SK-N-SH treated with all-trans-retinoic acid at 6 μM for 48 hours (cell line): ENCODE data around the gene RBPMS2.
"Not testable (repeated sequence)": the region's sequence is repeated elsewhere in the genome, so short reads cannot be mapped to it uniquely, and the experiment has no call there.

Experiments
- ATAC-seq: fragments of 200-7000 bp; cut with Tn5 transposase; 3 replicates; pipeline ENCODE4 v1.9.1; 2020; ENCODE audit warnings: mild to moderate bottlenecking, moderate library complexity
- ARNTL ChIP-seq: fragments of 450-650 bp; formaldehyde crosslinking; IDR thresholded peaks from 2 replicates; pipeline ENCODE4 v1.5.0; 2020; ENCODE audit warnings: low read depth, mild to moderate bottlenecking, moderate library complexity, borderline replicate concordance
- BACH2 ChIP-seq: fragments of 250-450 bp; sonication (Bioruptor Pico); IDR thresholded peaks from 2 replicates; pipeline ENCODE4 v1.9.0; 2021; ENCODE audit warnings: mild to moderate bottlenecking, borderline replicate concordance
- CSDC2 ChIP-seq: fragments of 250-450 bp; sonication (Bioruptor Pico); IDR thresholded peaks from 2 replicates; pipeline ENCODE4 v1.5.0; 2020; ENCODE audit warnings: mild to moderate bottlenecking, moderate library complexity
- ESRRG ChIP-seq: fragments of 250-450 bp; sonication (Bioruptor Pico); IDR thresholded peaks from 2 replicates; pipeline ENCODE4 v1.6.1; 2021; ENCODE audit warnings: mild to moderate bottlenecking
- GLIS3 ChIP-seq: fragments of 250-450 bp; sonication (Bioruptor Pico); IDR thresholded peaks from 2 replicates; pipeline ENCODE4 v1.5.0; 2020; ENCODE audit warnings: mild to moderate bottlenecking, moderate library complexity
- ISL1 ChIP-seq: fragments of 250-450 bp; sonication (Bioruptor Pico); IDR thresholded peaks from 2 replicates; pipeline ENCODE4 v2.1.2; 2022; ENCODE audit warnings: mild to moderate bottlenecking, moderate library complexity
- OSR1 ChIP-seq: fragments of 250-450 bp; sonication (Bioruptor Pico); IDR thresholded peaks from 2 replicates; pipeline ENCODE4 v1.8.0; 2022; ENCODE audit warnings: moderate library complexity, mild to moderate bottlenecking, inconsistent platforms
- POU6F1 ChIP-seq: fragments of 250-450 bp; sonication (Bioruptor Pico); IDR thresholded peaks from 2 replicates; pipeline ENCODE4 v1.8.0; 2021; ENCODE audit warnings: low read depth, mild to moderate bottlenecking, moderate library complexity, borderline replicate concordance
- PPARA ChIP-seq: fragments of 250-450 bp; sonication (Bioruptor Pico); IDR thresholded peaks from 2 replicates; pipeline ENCODE4 v1.5.0; 2020; ENCODE audit warnings: mild to moderate bottlenecking, borderline replicate concordance
- RARB ChIP-seq: fragments of 250-450 bp; sonication (Bioruptor Pico); IDR thresholded peaks from 2 replicates; pipeline ENCODE4 v1.8.0; 2021; ENCODE audit warnings: mild to moderate bottlenecking, moderate library complexity
- SNAI2 ChIP-seq: fragments of 250-450 bp; sonication (Bioruptor Pico); IDR thresholded peaks from 2 replicates; pipeline ENCODE4 v1.5.0; 2020; ENCODE audit warnings: mild to moderate bottlenecking, moderate library complexity
- TCF4 ChIP-seq: fragments of 250-450 bp; sonication (Bioruptor Pico); IDR thresholded peaks from 2 replicates; pipeline ENCODE4 v1.8.0; 2021; ENCODE audit warnings: mild to moderate bottlenecking, moderate library complexity, borderline replicate concordance
- TSHZ2 ChIP-seq: fragments of 250-450 bp; sonication (Bioruptor Pico); IDR thresholded peaks from 2 replicates; pipeline ENCODE4 v1.5.0; 2020; ENCODE audit warnings: mild to moderate bottlenecking, moderate library complexity
- ZC3H10 ChIP-seq: fragments of 250-450 bp; sonication (Bioruptor Pico); IDR thresholded peaks from 2 replicates; pipeline ENCODE4 v1.5.1; 2021; ENCODE audit warnings: mild to moderate bottlenecking, moderate library complexity
- ZFP30 ChIP-seq: fragments of 450-650 bp; formaldehyde crosslinking; IDR thresholded peaks from 2 replicates; pipeline ENCODE4 v1.5.0; 2022; ENCODE audit warnings: mild to moderate bottlenecking, moderate library complexity
- ZNF70 ChIP-seq: fragments of 450-650 bp; formaldehyde crosslinking; IDR thresholded peaks from 2 replicates; pipeline ENCODE4 v1.5.0; 2020; ENCODE audit warnings: mild to moderate bottlenecking, moderate library complexity
- ZNF8 ChIP-seq: fragments of 450-650 bp; formaldehyde crosslinking; IDR thresholded peaks from 2 replicates; pipeline ENCODE4 v1.5.0; 2020; ENCODE audit warnings: mild to moderate bottlenecking, moderate library complexity
- TF ChIP-seq, protein P1 (sequence below): fragments of 250-450 bp; sonication (Bioruptor Pico); IDR thresholded peaks from 2 replicates; pipeline ENCODE4 v1.8.0; 2020; ENCODE audit warnings: mild to moderate bottlenecking, moderate library complexity, borderline replicate concordance
- TF ChIP-seq, protein P2 (sequence below): fragments of 250-450 bp; sonication (Bioruptor Pico); IDR thresholded peaks from 2 replicates; pipeline ENCODE4 v1.5.1; 2020; ENCODE audit warnings: low read depth, mild to moderate bottlenecking, moderate library complexity

RBPMS2 gene

GRCh38 chr15:64742921-64743320 lies 32.5 kb downstream of the RBPMS2 start:
- no peak for TF ChIP-seq ZFP30 (CRISPR knock-in tag)
- no peak for TF ChIP-seq ZNF8
- TF ChIP-seq SNAI2 (CRISPR knock-in tag) = no peak
- no peak for TF ChIP-seq ARNTL
- no peak for TF ChIP-seq BACH2 (CRISPR knock-in tag)
- no peak for TF ChIP-seq ZNF70 (CRISPR knock-in tag)
- no peak for TF ChIP-seq PPARA (CRISPR knock-in tag)
- TF ChIP-seq RARB (CRISPR knock-in tag) = no peak
- no peak for TF ChIP-seq CSDC2
- no peak for TF ChIP-seq ESRRG (CRISPR knock-in tag)
- TF ChIP-seq POU6F1 (CRISPR knock-in tag) = no peak
- no peak for TF ChIP-seq ZC3H10
- TF ChIP-seq, all 23 proteins: peak for 0
- ATAC-seq = no peak

- ATAC-seq = no peak
- TF ChIP-seq, protein P1, sequence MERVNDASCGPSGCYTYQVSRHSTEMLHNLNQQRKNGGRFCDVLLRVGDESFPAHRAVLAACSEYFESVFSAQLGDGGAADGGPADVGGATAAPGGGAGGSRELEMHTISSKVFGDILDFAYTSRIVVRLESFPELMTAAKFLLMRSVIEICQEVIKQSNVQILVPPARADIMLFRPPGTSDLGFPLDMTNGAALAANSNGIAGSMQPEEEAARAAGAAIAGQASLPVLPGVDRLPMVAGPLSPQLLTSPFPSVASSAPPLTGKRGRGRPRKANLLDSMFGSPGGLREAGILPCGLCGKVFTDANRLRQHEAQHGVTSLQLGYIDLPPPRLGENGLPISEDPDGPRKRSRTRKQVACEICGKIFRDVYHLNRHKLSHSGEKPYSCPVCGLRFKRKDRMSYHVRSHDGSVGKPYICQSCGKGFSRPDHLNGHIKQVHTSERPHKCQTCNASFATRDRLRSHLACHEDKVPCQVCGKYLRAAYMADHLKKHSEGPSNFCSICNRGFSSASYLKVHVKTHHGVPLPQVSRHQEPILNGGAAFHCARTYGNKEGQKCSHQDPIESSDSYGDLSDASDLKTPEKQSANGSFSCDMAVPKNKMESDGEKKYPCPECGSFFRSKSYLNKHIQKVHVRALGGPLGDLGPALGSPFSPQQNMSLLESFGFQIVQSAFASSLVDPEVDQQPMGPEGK (CRISPR knock-in tag) = no peak
- TF ChIP-seq TCF4 = no peak
- TF ChIP-seq ISL1 (CRISPR knock-in tag) = no peak
- TF ChIP-seq ZFP30 (CRISPR knock-in tag) = no peak
- TF ChIP-seq OSR1 (CRISPR knock-in tag) = no peak
- no peak for TF ChIP-seq GLIS3
- no peak for TF ChIP-seq SNAI2 (CRISPR knock-in tag)
- TF ChIP-seq ESRRG (CRISPR knock-in tag) = no peak
- no peak for TF ChIP-seq BACH2 (CRISPR knock-in tag)
- TF ChIP-seq ZNF8 = no peak
- TF ChIP-seq ZNF70 (CRISPR knock-in tag) = no peak
- TF ChIP-seq TSHZ2 (CRISPR knock-in tag) = no peak
- no peak for TF ChIP-seq POU6F1 (CRISPR knock-in tag)
- TF ChIP-seq, all 23 proteins: peak for 0
Observed at GRCh38 chr15:64742385-64742784, 33.0 kb downstream of the RBPMS2 start.

- ATAC-seq = not testable (repeated sequence)
Observed at GRCh38 chr15:64741708-64742107, 33.7 kb downstream of the RBPMS2 start.

DNA sequence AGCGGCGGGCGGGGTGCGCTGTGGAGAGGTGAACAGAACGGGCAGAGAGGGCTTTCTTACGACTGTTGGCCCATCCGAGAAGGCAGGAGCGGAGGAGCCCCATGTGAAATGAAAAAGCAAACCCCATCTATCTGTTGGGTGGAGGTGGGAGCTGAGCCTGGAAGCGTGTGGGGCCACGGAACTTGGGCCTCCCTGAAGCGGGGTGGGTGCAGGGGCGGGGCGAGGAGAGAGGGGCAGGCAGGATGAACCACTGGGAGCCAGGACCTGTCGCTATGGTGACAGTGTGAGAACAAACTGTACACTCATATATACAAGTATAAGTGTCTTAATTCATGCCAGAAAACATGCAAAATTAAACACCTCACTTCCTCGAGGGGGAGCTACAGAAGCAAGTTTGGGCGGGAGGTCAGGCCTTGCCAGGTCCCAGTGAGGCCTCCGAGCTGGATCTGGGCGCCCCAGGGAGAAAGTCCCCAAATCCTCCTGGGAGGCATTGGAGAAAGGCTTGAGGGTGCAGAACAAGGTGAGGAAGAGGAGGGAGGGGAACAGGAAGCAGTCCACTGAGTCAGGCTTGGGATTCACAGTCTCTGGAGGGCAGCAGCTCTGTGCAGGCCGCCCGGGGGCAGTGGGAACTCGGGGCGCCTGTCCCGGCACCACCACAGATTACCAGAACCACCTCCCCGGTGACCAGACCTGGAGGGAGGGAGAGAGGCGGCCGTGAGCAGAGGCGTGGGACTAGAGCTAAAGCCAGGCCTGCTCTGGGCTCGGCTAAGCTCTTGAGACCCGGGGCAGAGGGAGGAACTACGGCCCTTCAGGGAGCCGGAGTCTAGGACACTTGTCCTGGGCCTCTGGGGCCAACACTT lies 34.8 kb downstream of the RBPMS2 start:
- ATAC-seq = peak; percentile 42
- TF ChIP-seq, protein P2, sequence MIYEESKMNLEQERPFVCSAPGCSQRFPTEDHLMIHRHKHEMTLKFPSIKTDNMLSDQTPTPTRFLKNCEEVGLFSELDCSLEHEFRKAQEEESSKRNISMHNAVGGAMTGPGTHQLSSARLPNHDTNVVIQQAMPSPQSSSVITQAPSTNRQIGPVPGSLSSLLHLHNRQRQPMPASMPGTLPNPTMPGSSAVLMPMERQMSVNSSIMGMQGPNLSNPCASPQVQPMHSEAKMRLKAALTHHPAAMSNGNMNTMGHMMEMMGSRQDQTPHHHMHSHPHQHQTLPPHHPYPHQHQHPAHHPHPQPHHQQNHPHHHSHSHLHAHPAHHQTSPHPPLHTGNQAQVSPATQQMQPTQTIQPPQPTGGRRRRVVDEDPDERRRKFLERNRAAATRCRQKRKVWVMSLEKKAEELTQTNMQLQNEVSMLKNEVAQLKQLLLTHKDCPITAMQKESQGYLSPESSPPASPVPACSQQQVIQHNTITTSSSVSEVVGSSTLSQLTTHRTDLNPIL (CRISPR knock-in tag) = no peak
- TF ChIP-seq CSDC2 = no peak
